K562 (cell line): ENCODE results near the gene CREG2. TPM values are rescaled to one million over a fixed set of nuclear protein-coding genes. Genes with fewer than 3 reads are reported as not detected.

Experiments
- ATAC-seq: fragments of 200-7000 bp; cut with Tn5 transposase; 3 replicates; pipeline ENCODE4 v1.9.1; 2020; ENCODE audit warnings: moderate library complexity
- BruUV-seq: library from RNA; stranded (reverse); fragments of 400-500 nt; replicated peaks from 2 replicates; lab custom pipeline; 2021; lab: Mats Ljungman, UMichigan
- CTCF ChIA-PET: fragments of 300-600 bp; formaldehyde crosslinking; extraction: SDS; loops from one replicate; lab custom pipeline; 2021; ENCODE audit warnings: low intra/inter-chr PET ratio; lab: Yijun Ruan, JAX
- POLR2A ChIA-PET: fragments of 300-600, 350-650 bp; sonication (Branson Sonifier 250); formaldehyde crosslinking; extraction: SDS; loops from one replicate; lab custom pipeline; 2021; ENCODE audit warnings: antibody characterized with exemption, inconsistent platforms; lab: Yijun Ruan, JAX
- DNase-seq, 4 experiments: peaks; one replicate each; pipeline versions ENCODE4 v3.0.0 to v3.0.0-alpha.2; 2011 to 2018; ENCODE audit warnings: low spot score in 3 of 4, mixed read lengths in 3 of 4; ENCODE audit errors: extremely low read depth in 1 of 4
- FAIRE-seq: peaks from 2 replicates; lab custom pipeline; 2011; peaks lifted over from hg19 to GRCh38; lab: Jason Lieb, UNC
- H2AFZ ChIP-seq: 2 replicates; pipeline ENCODE4 v1.6.0; 2011; ENCODE audit warnings: low read depth, low read length, control low read depth, inconsistent platforms
- H3K27ac ChIP-seq: fragments of 200-600 bp; 3 replicates; pipeline ENCODE4 v1.8.0; 2011; ENCODE audit warnings: low read depth, mild to moderate bottlenecking, control low read depth, inconsistent platforms, low read length, moderate library complexity, mixed read lengths; ENCODE audit errors: extremely low read depth
- H3K27me3 ChIP-seq, 2 experiments: fragments of 300-600 bp in 1 of 2; 2 replicates in 1 of 2; 3 replicates in 1 of 2; pipeline versions ENCODE4 v1.6.0 to v1.8.0; 2011; ENCODE audit warnings: inconsistent platforms in 2 of 2, low read length in 2 of 2, mild to moderate bottlenecking in 1 of 2, mixed read lengths in 1 of 2, moderate library complexity in 1 of 2; ENCODE audit not compliant: control insufficient read depth in 2 of 2, insufficient read depth in 2 of 2
- H3K36me3 ChIP-seq: fragments of 300-600 bp; 3 replicates; pipeline ENCODE4 v1.8.0; 2011; ENCODE audit warnings: mild to moderate bottlenecking, low read length, inconsistent platforms; ENCODE audit not compliant: control insufficient read depth, insufficient read depth
- H3K4me1 ChIP-seq, 2 experiments: fragments of 200-600 bp in 1 of 2; replicated peaks in 1 of 2; 2 replicates in 1 of 2; 3 replicates in 1 of 2; pipeline versions ENCODE4 v1.5.1 to v1.8.0; 2011; ENCODE audit warnings: inconsistent platforms in 2 of 2, low read length in 2 of 2, mild to moderate bottlenecking in 1 of 2, mixed read lengths in 1 of 2, moderate library complexity in 1 of 2; ENCODE audit not compliant: control insufficient read depth in 2 of 2, insufficient read depth in 2 of 2
- H3K4me2 ChIP-seq: 2 replicates; pipeline ENCODE4 v1.6.1; 2011; ENCODE audit warnings: low read length, control low read depth, inconsistent platforms, mixed read lengths; ENCODE audit not compliant: insufficient read depth
- H3K4me3 ChIP-seq: fragments of 200-600 bp; sonication (generic), shearing (Covaris generic); 2 replicates; pipeline ENCODE4 v1.5.1; 2016; ENCODE audit warnings: control low read depth, inconsistent platforms
- H3K79me2 ChIP-seq: fragments of 200-600 bp; 3 replicates; pipeline ENCODE4 v1.8.0; 2011; ENCODE audit warnings: low read length, inconsistent platforms; ENCODE audit not compliant: control insufficient read depth, insufficient read depth
- H3K9ac ChIP-seq, 2 experiments: 2 replicates each; pipeline versions ENCODE4 v1.6.0 to v1.6.1; 2011; ENCODE audit warnings: low read depth in 2 of 2, low read length in 2 of 2, control low read depth in 1 of 2, inconsistent platforms in 1 of 2, mild to moderate bottlenecking in 1 of 2, mixed read lengths in 1 of 2; ENCODE audit not compliant: insufficient read depth in 1 of 2
- H3K9me1 ChIP-seq: one replicate; pipeline ENCODE4 v1.6.0; 2011; ENCODE audit warnings: inconsistent platforms, mild to moderate bottlenecking, low read length, moderate library complexity; ENCODE audit not compliant: control insufficient read depth, insufficient read depth
- H3K9me3 ChIP-seq: replicated peaks from 2 replicates; pipeline ENCODE4 v1.5.1; 2011; ENCODE audit warnings: low read depth, low read length, inconsistent platforms; ENCODE audit not compliant: control insufficient read depth, insufficient read depth
- H4K20me1 ChIP-seq: replicated peaks from 2 replicates; pipeline ENCODE4 v1.6.1; 2011; ENCODE audit warnings: low read length, inconsistent platforms, mixed read lengths; ENCODE audit not compliant: control insufficient read depth, insufficient read depth
- ADNP ChIP-seq: fragments of 200-800 bp; sonication (Bioruptor generic); IDR thresholded peaks from 2 replicates; pipeline ENCODE4 v1.6.1; 2016; ENCODE audit warnings: missing genetic modification characterization, missing compliant biosample characterization
- CREBBP ChIP-seq: IDR thresholded peaks from one replicate; pipeline ENCODE4 v1.6.1; 2012; ENCODE audit warnings: low read depth, mild to moderate bottlenecking, control low read depth, inconsistent platforms, low read length
- PURB ChIP-seq: sonication (generic); formaldehyde crosslinking; IDR thresholded peaks from 2 replicates; pipeline ENCODE4 v1.9.0; 2021; ENCODE audit warnings: low read depth, mild to moderate bottlenecking, missing genetic modification reagents
- STAT5B ChIP-seq: fragments of 250-450 bp; sonication (Bioruptor Pico); IDR thresholded peaks from 2 replicates; pipeline ENCODE4 v1.8.0; 2021; ENCODE audit warnings: mild to moderate bottlenecking, inconsistent platforms
- THRAP3 ChIP-seq: fragments of 450-650 bp; IDR thresholded peaks from 2 replicates; pipeline ENCODE4 v1.6.1; 2016; ENCODE audit warnings: mild to moderate bottlenecking, inconsistent platforms, borderline replicate concordance
- ZNF140 ChIP-seq: fragments of 250-450 bp; sonication (Bioruptor Pico); IDR thresholded peaks from 2 replicates; pipeline ENCODE4 v1.8.0; 2021; ENCODE audit warnings: moderate library complexity, mild to moderate bottlenecking, inconsistent platforms
- ZNF174 ChIP-seq: fragments of 250-450 bp; sonication (Bioruptor Pico); IDR thresholded peaks from 2 replicates; pipeline ENCODE4 v1.4.0; 2020; ENCODE audit warnings: mild to moderate bottlenecking
- ZNF436 ChIP-seq: fragments of 250-450, 450-650 bp; sonication (Bioruptor Pico); formaldehyde crosslinking; IDR thresholded peaks from 2 replicates; pipeline ENCODE4 v1.7.0; 2020; ENCODE audit warnings: mild to moderate bottlenecking
- ZNF561 ChIP-seq: fragments of 450-650 bp; formaldehyde crosslinking; conservative IDR thresholded peaks from 2 replicates; pipeline ENCODE4 v1.4.0; 2020; ENCODE audit warnings: mild to moderate bottlenecking, moderate library complexity
- ZNF785 ChIP-seq: fragments of 250-450 bp; sonication (Bioruptor Pico); IDR thresholded peaks from 2 replicates; pipeline ENCODE4 v1.4.0; 2020; ENCODE audit warnings: mild to moderate bottlenecking
- WGBS: fragments of 100-300 bp; shearing (Covaris generic); methylation state at CpG from one replicate; pipeline ENCODE4 v1.1.6; 2016; ENCODE audit warnings: low coverage, mixed read lengths; ENCODE audit not compliant: insufficient coverage; ENCODE audit errors: missing lambda C conversion rate; 5-methylcytosine and 5-hydroxymethylcytosine counted together
- in situ Hi-C: fragments of 300-500 bp; cut with MboI; formaldehyde crosslinking; loops from 4 replicates; pipeline ENCODE4 v1.15.0; 2018; ENCODE audit warnings: inconsistent platforms, mixed read lengths
- intact Hi-C: fragments of 100-400 bp; cut with micrococcal nuclease; formaldehyde crosslinking; loops from 2 replicates; pipeline ENCODE4 v1.14.2; 2022
- polyA plus RNA-seq, 8 experiments: library from polyadenylated mRNA; depleted of rRNA in 4 of 8; stranded (reverse) in 5 of 8; unstranded in 3 of 8; fragments of >200 nt; fragmentation: Nextera tagmentation in 2 of 8; fragmentation: Illumina TruSeq in 1 of 8; extraction: Ambion mirVana in 2 of 8; extraction: Trizol in 1 of 8; gene quantifications; 2 replicates each; pipeline versions ENCODE4 v1.2.1 to v1.2.3, GENCODE V29; 2011 to 2014; ENCODE audit warnings: inconsistent platforms in 1 of 8, missing spikeins in 1 of 8
- total RNA-seq, 7 experiments: library from RNA; depleted of rRNA in 6 of 7; stranded (reverse); fragments of >200 nt in 6 of 7; fragmentation: Illumina TruSeq in 2 of 7; extraction: Trizol in 2 of 7; gene quantifications; 2 replicates each; pipeline versions ENCODE4 v1.2.1 to v1.2.3, GENCODE V29; 2011 to 2021; ENCODE audit warnings: low replicate concordance in 1 of 7
- TF ChIP-seq, protein P1 (sequence below): sonication (generic); formaldehyde crosslinking; IDR thresholded peaks from 2 replicates; pipeline ENCODE4 v1.8.0; 2022; ENCODE audit warnings: mild to moderate bottlenecking, missing genetic modification reagents, borderline replicate concordance
- TF ChIP-seq, protein P2 (sequence below), 3 experiments: IDR thresholded peaks in 2 of 3; conservative IDR thresholded peaks in 1 of 3; 2 replicates each; pipeline ENCODE4 v1.5.1; 2011 to 2012; ENCODE audit warnings: low read length in 3 of 3, mild to moderate bottlenecking in 3 of 3, control low read depth in 2 of 3, improper control_type of control experiment in 1 of 3, inconsistent platforms in 1 of 3, low read depth in 1 of 3, mixed read lengths in 1 of 3, moderate library complexity in 1 of 3; ENCODE audit not compliant: insufficient read depth in 2 of 3

The CREG2 gene
- total and polyA plus RNA-seq, 9 of the 15 experiments (the other 6 are each of a cell fraction or from before 2014, with no cell fraction given) = not detected

DNA sequence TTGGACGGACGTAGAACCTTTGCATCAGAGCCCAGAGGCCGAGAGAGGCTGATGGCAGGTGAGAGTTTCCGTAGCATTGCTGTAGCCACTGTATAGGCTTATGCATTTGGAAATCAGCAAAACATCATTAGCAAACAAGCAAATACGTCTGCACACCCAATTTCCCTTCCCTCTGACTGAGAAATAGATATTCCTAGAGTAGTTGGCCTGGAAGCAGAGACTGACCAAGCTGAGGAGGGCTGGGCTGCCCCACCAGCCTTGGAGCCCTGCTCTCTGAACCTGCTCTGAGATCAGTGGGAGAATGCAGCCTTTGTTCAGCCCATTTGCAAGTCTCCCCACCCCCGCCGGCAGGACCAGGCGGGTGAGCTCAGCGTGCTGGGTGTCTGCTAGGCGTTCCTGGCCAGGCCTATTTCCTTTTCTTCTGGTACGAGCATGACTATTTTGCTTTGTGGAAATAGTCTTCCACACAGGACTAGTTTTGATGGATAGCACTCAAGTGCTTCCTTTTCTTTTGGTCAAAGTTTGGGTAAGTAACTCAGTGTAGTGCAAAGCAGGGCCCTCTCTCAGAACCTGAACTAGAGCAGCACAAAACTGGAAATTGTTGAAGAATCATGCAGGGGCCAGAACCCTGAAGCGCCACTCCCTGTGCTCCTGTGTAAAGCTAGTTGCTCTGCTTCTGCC, 56.9 kb downstream of the CREG2 start:
- H3K4me2 ChIP-seq = no peak overlapping the region
- WGBS = 5% methylated on average over 10 of the region's 12 CpGs
- no peaks in the 10 kb centered on the region for H4K20me1 ChIP-seq
- no peak for TF ChIP-seq STAT5B (CRISPR knock-in tag)
- TF ChIP-seq ZNF140 (CRISPR knock-in tag) = no peak
- no peak for TF ChIP-seq PURB
- TF ChIP-seq ZNF436 (CRISPR knock-in tag) = no peak
- TF ChIP-seq ZNF561 (CRISPR knock-in tag) = no peak
- no peak for DNase-seq
- H3K27ac ChIP-seq = no peak overlapping the region
- BruUV-seq = no TSS peak
- no peak for FAIRE-seq
- in situ Hi-C loops = loop anchor here (10.0 kb wide), 1 partner anchor 296 kb away; no protein-coding TSS in a partner anchor
- no peak overlapping the region for H2AFZ ChIP-seq
- H3K9ac ChIP-seq = no peak overlapping the region
- peaks cover 11 to 35% of the 10 kb centered on the region in 2 experiments for H3K27me3 ChIP-seq
- POLR2A ChIA-PET = interaction anchor here (0.6 kb wide), 1 partner anchor 509 kb away, joined by 3 read pairs; no protein-coding TSS in a partner anchor
- H3K9me3 ChIP-seq = peaks cover 3% of the 10 kb centered on the region; the same call in 1 of the 2 replicates
- no peak overlapping the region for H3K4me3 ChIP-seq
- H3K79me2 ChIP-seq = no peaks in the 10 kb centered on the region
- H3K4me1 ChIP-seq = no peaks in the 10 kb centered on the region; a peak in 1 of 5 replicates
- intact Hi-C loops = no loop called here
- no peaks in the 10 kb centered on the region for H3K36me3 ChIP-seq
- CTCF ChIA-PET = no interaction called here
- H3K9me1 ChIP-seq = no peaks in the 10 kb centered on the region
- peak; percentile 57; the same call in 2 of the 3 replicates for ATAC-seq

DNA sequence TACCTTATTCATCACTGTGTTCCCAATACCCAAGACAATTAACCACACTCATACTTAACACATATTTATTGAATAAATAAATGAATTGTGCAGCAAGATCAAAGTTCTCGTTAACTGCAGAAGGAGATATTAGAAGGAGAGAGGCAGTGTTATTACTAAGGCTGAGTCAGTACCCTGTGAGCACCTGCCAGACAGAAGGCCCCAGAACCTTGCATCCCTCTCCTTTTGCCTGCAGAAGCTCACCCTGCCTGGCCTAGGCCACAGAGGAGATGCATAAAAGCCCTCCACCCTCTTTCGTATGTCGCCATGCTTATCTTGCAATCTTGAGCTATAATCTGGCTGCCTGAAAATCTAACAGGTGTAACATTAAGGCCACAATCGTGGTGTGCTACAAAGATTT, 58.3 kb downstream of the CREG2 start:
- Histone ChIP-seq H3K9me3 (peaks cover 4% of the 10 kb centered on the region; the same call in 1 of the 2 replicates), H3K9me1 (no peaks in the 10 kb centered on the region), H3K4me1 (no peaks in the 10 kb centered on the region; a peak in 1 of 5 replicates), H2AFZ (no peak overlapping the region; the same call in 1 of the 2 replicates), H3K9ac (no peak overlapping the region), H4K20me1 (no peaks in the 10 kb centered on the region), H3K4me2 (no peak overlapping the region), H3K4me3 (no peak overlapping the region), H3K27me3 (peaks cover 11 to 26% of the 10 kb centered on the region in 2 experiments), H3K79me2 (no peaks in the 10 kb centered on the region), H3K27ac (no peak overlapping the region), H3K36me3 (no peaks in the 10 kb centered on the region)
- DNase-seq = no peak
- no peak for ATAC-seq
- CTCF ChIA-PET = no interaction called here
- in situ Hi-C loops (no loop called here), intact Hi-C loops (no loop called here)
- FAIRE-seq = no peak
- WGBS = 6% methylated on average over 4 of the region's 4 CpGs
- POLR2A ChIA-PET = no interaction called here
- BruUV-seq = no TSS peak
- TF ChIP-seq THRAP3 (no peak), ZNF174 (CRISPR knock-in tag) (no peak), ADNP (tag) (no peak), ZNF785 (no peak), CREBBP (no peak)
- TF ChIP-seq, protein P1, sequence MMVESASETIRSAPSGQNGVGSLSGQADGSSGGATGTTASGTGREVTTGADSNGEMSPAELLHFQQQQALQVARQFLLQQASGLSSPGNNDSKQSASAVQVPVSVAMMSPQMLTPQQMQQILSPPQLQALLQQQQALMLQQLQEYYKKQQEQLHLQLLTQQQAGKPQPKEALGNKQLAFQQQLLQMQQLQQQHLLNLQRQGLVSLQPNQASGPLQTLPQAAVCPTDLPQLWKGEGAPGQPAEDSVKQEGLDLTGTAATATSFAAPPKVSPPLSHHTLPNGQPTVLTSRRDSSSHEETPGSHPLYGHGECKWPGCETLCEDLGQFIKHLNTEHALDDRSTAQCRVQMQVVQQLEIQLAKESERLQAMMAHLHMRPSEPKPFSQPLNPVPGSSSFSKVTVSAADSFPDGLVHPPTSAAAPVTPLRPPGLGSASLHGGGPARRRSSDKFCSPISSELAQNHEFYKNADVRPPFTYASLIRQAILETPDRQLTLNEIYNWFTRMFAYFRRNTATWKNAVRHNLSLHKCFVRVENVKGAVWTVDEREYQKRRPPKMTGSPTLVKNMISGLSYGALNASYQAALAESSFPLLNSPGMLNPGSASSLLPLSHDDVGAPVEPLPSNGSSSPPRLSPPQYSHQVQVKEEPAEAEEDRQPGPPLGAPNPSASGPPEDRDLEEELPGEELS (CRISPR knock-in tag) = no peak
- TF ChIP-seq, protein P2, sequence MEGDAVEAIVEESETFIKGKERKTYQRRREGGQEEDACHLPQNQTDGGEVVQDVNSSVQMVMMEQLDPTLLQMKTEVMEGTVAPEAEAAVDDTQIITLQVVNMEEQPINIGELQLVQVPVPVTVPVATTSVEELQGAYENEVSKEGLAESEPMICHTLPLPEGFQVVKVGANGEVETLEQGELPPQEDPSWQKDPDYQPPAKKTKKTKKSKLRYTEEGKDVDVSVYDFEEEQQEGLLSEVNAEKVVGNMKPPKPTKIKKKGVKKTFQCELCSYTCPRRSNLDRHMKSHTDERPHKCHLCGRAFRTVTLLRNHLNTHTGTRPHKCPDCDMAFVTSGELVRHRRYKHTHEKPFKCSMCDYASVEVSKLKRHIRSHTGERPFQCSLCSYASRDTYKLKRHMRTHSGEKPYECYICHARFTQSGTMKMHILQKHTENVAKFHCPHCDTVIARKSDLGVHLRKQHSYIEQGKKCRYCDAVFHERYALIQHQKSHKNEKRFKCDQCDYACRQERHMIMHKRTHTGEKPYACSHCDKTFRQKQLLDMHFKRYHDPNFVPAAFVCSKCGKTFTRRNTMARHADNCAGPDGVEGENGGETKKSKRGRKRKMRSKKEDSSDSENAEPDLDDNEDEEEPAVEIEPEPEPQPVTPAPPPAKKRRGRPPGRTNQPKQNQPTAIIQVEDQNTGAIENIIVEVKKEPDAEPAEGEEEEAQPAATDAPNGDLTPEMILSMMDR (IDR thresholded peaks at IDR 0.05 in 2 of 3, conservative IDR thresholded peaks at IDR 0.05 in 1 of 3; ENCODE audit: insufficient read depth in 2 of 3, low read depth in 1 of 3, low read length in 3 of 3) = no peak
